Epithelial cell of esophagus (primary cell): ENCODE results near the gene RRAD.
"Not testable (repeated sequence)": the region's sequence is repeated elsewhere in the genome, so short reads cannot be mapped to it uniquely, and the experiment has no call there.

ENCODE experiments used
- DNase-seq: peaks from one replicate; pipeline ENCODE4 v3.0.0; 2010; ENCODE audit warnings: low read depth
- H3K4me3 ChIP-seq: 2 replicates; pipeline ENCODE4 v1.5.1; 2011; ENCODE audit warnings: mild to moderate bottlenecking, low read length, control low read depth
- CTCF ChIP-seq: IDR thresholded peaks from 2 replicates; pipeline ENCODE4 v1.5.1; 2011; ENCODE audit warnings: low read depth, mild to moderate bottlenecking, low read length, control low read depth, inconsistent platforms; ENCODE audit not compliant: insufficient read depth; ENCODE audit errors: missing control alignments

RRAD gene

GRCh38 chr16:66948837-66949225 is 23.5 kb upstream of the RRAD start:
- H3K4me3 ChIP-seq, result peak overlapping the region; percentile 63
- no peak for TF ChIP-seq CTCF
- DNase-seq, result no peak

GRCh38 chr16:66948134-66948836 is 22.9 kb upstream of the RRAD start:
- no peak for TF ChIP-seq CTCF
- H3K4me3 ChIP-seq, result peak overlapping the region; percentile 63
- peak; percentile 73 for DNase-seq

- peak; percentile 90 for DNase-seq
- H3K4me3 ChIP-seq, result peak overlapping the region; percentile 63
- TF ChIP-seq CTCF, result peak; percentile 89
These were observed 22.1 kb upstream of the RRAD start for GRCh38 chr16:66947302-66948065.

- H3K4me3 ChIP-seq, result no peak overlapping the region
- no peak for TF ChIP-seq CTCF
- DNase-seq, result no peak
These were observed 21.6 kb upstream of the RRAD start for GRCh38 chr16:66946974-66947301.

GRCh38 chr16:66946541-66946940 is 21.2 kb upstream of the RRAD start:
- TF ChIP-seq CTCF, result no peak
- no peak for DNase-seq

GRCh38 chr16:66945939-66946338 is 20.6 kb upstream of the RRAD start:
- no peak for DNase-seq
- H3K4me3 ChIP-seq, result no peak overlapping the region
- TF ChIP-seq CTCF, result no peak

More at GRCh38 chr16:66946541-66946940, 21.2 kb upstream of the RRAD start:
- H3K4me3 ChIP-seq, result no peak overlapping the region

- DNase-seq, H3K4me3 ChIP-seq: not testable (repeated sequence)
These were observed 19.6 kb upstream of the RRAD start for GRCh38 chr16:66944971-66945370.
